GM12874 (cell line): Measurements from ENCODE around the gene FOLR2.

Experiments used
- TF ChIP-seq, protein P1 (sequence below): IDR thresholded peaks from 2 replicates; pipeline ENCODE4 v1.5.1; 2011; ENCODE audit warnings: low read depth, mild to moderate bottlenecking, control low read depth, low read length, moderate library complexity; ENCODE audit not compliant: insufficient read depth

The FOLR2 gene

DNA sequence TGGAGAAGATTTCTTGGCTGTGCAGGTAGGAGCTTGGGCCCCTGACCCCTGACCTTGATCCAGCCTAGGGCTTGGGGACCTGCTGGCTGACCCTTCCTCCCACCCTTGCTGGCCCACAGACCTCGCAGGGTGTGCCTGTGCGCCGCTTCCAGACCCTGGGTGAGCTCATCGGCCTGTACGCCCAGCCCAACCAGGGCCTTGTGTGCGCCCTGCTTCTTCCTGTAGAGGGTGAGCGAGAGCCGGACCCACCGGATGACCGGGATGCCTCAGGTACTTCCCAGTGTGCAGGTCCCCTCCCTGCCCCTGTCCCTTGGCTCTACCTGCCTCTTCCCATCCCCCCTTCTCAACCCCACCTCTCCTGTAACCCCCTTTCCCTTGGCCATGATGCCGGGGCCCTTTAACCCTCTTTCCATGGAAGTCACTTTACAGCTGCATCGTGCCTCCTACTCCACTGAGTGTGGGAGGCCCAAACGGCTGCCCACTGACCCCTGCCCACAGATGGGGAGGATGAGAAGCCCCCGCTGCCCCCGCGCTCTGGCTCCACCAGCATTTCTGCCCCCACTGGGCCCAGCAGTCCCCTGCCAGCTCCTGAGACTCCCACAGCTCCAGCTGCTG is 11.7 kb downstream of the FOLR2 start:
- TF ChIP-seq, protein P1, sequence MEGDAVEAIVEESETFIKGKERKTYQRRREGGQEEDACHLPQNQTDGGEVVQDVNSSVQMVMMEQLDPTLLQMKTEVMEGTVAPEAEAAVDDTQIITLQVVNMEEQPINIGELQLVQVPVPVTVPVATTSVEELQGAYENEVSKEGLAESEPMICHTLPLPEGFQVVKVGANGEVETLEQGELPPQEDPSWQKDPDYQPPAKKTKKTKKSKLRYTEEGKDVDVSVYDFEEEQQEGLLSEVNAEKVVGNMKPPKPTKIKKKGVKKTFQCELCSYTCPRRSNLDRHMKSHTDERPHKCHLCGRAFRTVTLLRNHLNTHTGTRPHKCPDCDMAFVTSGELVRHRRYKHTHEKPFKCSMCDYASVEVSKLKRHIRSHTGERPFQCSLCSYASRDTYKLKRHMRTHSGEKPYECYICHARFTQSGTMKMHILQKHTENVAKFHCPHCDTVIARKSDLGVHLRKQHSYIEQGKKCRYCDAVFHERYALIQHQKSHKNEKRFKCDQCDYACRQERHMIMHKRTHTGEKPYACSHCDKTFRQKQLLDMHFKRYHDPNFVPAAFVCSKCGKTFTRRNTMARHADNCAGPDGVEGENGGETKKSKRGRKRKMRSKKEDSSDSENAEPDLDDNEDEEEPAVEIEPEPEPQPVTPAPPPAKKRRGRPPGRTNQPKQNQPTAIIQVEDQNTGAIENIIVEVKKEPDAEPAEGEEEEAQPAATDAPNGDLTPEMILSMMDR, result no peak

DNA sequence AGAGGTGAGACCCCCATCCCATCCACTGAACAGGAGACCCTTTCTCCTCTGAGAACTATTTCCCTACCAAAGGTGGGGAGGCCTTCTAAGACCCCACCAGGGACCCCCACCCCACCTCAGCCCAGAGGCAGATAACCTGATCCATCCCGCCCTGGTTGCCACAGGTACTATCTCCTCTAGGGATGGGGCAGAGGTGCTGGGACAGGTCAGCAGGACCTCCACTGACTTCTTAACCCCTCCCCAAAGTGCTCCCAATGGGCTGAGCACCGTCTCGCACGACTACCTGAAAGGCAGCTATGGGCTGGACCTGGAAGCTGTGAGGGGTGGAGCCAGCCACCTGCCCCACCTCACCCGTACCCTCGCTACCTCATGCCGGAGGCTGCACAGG is 12.2 kb downstream of the FOLR2 start:
- TF ChIP-seq, protein P1, result no peak

DNA sequence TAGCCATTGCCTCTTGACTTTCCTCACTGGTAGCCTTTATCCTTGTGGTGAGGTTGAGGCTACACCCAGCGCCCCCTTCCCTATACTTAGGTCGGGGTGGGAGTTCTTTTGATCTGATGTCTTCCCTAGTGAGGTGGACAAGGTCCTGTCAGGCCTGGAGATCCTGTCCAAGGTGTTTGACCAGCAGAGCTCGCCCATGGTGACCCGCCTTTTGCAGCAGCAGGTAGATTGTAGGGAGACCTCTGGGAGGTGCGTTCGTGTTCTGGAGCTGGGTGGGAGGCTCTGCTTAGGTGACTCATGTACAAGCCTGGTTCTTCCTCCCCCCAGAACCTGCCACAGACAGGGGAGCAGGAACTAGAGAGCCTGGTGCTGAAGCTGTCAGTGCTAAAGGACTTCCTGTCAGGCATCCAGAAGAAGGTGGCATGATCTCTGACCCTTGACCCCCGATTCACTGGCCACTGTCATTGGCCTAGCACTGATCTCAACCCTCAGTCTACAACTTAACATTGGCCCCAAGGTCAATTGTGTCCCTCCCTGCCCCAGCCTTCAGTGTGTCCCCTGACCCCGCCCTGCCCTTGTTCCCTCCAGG is 12.8 kb downstream of the FOLR2 start:
- TF ChIP-seq, protein P1, result no peak

DNA sequence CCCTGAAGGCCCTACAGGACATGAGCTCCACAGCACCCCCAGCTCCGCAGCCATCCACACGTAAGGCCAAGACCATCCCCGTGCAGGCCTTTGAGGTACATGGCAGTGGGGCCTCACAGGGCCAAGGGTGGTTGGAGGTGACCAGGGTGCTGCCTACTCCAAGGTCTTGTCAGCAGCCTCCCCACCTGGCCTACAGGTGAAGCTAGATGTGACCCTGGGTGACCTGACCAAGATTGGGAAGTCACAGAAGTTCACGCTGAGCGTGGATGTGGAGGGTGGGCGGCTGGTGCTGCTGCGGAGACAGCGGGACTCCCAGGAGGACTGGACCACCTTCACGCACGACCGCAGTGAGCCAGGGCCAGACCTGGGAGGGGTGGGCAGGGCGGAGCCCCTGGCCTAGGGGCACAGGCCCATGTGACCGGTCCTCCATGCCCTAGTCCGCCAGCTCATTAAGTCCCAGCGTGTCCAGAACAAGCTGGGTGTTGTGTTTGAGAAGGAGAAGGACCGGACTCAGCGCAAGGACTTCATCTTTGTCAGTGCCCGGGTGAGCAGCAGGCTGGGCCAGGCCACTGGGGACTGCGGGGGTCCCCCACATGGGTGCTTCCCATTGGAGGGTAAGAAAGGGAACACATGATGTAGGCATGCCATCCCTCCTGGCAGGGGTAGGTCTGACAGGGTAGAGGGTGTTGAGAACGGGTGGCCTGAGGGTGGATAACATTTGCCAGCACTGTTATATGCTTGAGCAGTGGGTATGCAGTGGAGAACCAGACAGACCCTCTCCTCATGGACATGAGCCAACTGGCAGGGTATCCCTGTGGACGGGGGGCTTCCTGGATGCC is 13.6 kb downstream of the FOLR2 start:
- TF ChIP-seq, protein P1, result no peak

DNA sequence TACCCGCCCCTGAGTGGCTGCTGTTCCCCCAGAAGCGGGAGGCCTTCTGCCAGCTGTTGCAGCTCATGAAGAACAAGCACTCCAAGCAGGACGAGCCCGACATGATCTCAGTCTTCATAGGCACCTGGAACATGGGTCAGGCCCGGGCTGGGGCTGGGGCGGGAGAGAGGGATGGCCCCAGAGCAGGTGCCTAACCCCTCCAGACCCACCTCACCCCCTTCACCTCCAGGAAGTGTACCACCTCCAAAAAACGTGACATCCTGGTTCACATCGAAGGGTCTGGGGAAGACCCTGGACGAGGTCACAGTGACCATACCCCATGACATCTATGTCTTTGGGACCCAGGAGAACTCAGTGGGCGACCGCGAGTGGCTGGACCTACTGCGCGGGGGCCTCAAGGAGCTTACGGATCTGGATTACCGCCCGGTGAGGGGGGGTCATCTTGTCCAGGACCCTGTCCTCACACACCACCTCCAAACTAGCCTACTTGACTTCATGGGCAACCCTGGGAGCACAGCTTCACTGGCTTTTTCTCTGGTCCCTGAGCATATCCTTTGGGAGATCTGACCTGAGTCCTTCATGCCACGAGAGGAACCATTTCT is 14.3 kb downstream of the FOLR2 start:
- TF ChIP-seq, protein P1, result no peak

DNA sequence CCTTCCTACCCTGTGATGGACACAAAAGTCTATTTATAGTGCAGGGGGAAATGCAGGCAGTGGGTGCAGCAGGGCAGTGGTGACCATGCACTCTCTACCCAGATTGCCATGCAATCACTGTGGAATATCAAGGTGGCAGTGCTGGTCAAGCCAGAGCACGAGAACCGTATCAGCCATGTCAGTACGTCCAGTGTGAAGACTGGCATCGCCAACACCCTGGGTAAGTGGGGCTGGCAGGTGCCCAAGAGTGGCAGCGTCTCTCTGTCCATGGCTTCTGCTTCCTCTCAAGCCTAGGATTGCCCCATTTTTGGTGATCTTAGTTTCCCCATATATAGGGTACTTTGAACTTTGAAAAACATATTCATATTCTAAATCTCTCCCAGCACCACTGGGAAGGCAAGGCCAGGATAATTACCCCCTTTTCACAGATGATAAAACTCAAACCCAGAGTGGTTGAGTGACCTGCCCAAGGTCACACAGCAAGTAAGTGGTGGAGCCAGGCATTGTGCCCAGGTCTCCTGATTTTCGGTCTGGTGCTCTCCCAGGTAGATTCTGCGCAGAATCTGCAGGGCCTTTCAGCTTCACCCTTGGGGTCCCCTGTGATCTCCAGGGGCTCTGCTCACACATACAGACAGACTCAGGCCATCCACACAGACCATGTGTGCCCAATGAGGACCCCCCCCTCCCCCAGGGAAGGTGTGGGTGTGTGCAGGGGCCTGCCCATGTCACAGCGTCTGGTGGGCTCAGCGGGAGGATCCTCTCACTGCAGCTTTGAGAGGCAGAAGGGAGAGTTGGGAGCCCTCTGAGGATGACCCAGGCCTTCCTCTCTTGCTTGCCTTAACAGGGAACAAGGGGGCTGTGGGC is 15.0 kb downstream of the FOLR2 start:
- TF ChIP-seq, protein P1, result no peak
